Spleen (tissue), 11 donors: ENCODE measurements around the gene NCL. TPM values are rescaled to one million over a fixed set of nuclear protein-coding genes. Genes with fewer than 3 reads are reported as not detected.
A peak's percentile ranks its signal among the peaks of the same experiment; 100 is the strongest.

ENCODE experiments used
- DNase-seq: peaks from one replicate; pipeline ENCODE4 v3.0.0-alpha.2; 2020
- H3K27ac ChIP-seq, 8 donors: fragments of 200-600 bp; sonication (generic) in 7 of 8; 1 replicate in 4 of 8; 2 replicates in 4 of 8; pipeline versions ENCODE4 v1.5.0 to v1.8.0; 2016 to 2021; ENCODE audit warnings: inconsistent platforms in 4 of 8, mild to moderate bottlenecking in 4 of 8, moderate library complexity in 1 of 8
- H3K27me3 ChIP-seq, 7 donors: fragments of 200-600 bp; sonication (generic) in 6 of 7; replicated peaks in 1 of 7; 1 replicate in 4 of 7; 2 replicates in 3 of 7; pipeline versions ENCODE4 v1.5.0 to v1.8.0; 2016 to 2021; ENCODE audit warnings: inconsistent platforms in 3 of 7, mild to moderate bottlenecking in 1 of 7
- H3K36me3 ChIP-seq, 6 donors: fragments of 200-600 bp; sonication (generic) in 5 of 6; 1 replicate in 4 of 6; 2 replicates in 2 of 6; pipeline versions ENCODE4 v1.5.0 to v1.8.0; 2016 to 2021; ENCODE audit warnings: inconsistent platforms in 2 of 6
- H3K4me1 ChIP-seq, 6 donors: fragments of 200-600 bp; sonication (generic) in 5 of 6; 1 replicate in 3 of 6; 2 replicates in 3 of 6; pipeline versions ENCODE4 v1.5.0 to v1.8.0; 2016 to 2021; ENCODE audit warnings: inconsistent platforms in 3 of 6
- H3K4me3 ChIP-seq, 8 donors: fragments of 200-600 bp; sonication (generic) in 7 of 8; 1 replicate in 4 of 8; 2 replicates in 4 of 8; pipeline versions ENCODE4 v1.5.0 to v1.8.0; 2016 to 2021; ENCODE audit warnings: inconsistent platforms in 4 of 8, mild to moderate bottlenecking in 4 of 8, moderate library complexity in 2 of 8
- H3K9me3 ChIP-seq, 8 donors: fragments of 200-600 bp; sonication (generic) in 7 of 8; 1 replicate in 4 of 8; 2 replicates in 4 of 8; pipeline versions ENCODE4 v1.5.0 to v1.8.0; 2016 to 2021; ENCODE audit warnings: inconsistent platforms in 4 of 8
- POLR2A ChIP-seq, 3 donors: fragments of 450-650 bp; IDR thresholded peaks; one replicate each; pipeline ENCODE4 v1.5.1; 2017; ENCODE audit warnings: antibody characterized with exemption in 3 of 3, mild to moderate bottlenecking in 1 of 3
- POLR2AphosphoS5 ChIP-seq, 3 donors: sonication (generic); formaldehyde crosslinking; IDR thresholded peaks; one replicate each; pipeline ENCODE4 v1.5.1; 2017; ENCODE audit warnings: antibody characterized with exemption in 3 of 3
- whole genome bisulfite sequencing, 5 donors: extraction: QIAGEN DNeasy Blood & Tissue Kit in 3 of 5; methylation state at CpG; one replicate each; pipeline versions ENCODE4 v1.1.5 to v1.1.7; 2013 to 2018; 5-methylcytosine and 5-hydroxymethylcytosine counted together
- intact Hi-C: fragments of 100-400 bp; cut with DNase I; formaldehyde crosslinking; loops from one replicate; pipeline ENCODE4 v1.15.0; 2023; ENCODE audit warnings: low total_unique reads
- polyA plus RNA-seq, 3 donors: library from polyadenylated mRNA; stranded (reverse); fragments of 200-250 nt; gene quantifications; one replicate each; pipeline ENCODE4 v1.2.1, GENCODE V29; 2013
- total RNA-seq, 7 donors: library from RNA; depleted of rRNA in 3 of 7; stranded (reverse); fragments of >200 nt in 3 of 7; fragmentation: NEBNext Ultra II Directional in 4 of 7; extraction: Animal tissue kit (Norgen Biotek cat#: 25700) in 4 of 7; gene quantifications; one replicate each; pipeline versions ENCODE4 v1.1.0 to v1.2.1, GENCODE V29; 2016 to 2021
- TF ChIP-seq, protein P1 (sequence below), 11 experiments: fragments of 200-600 bp in 7 of 11; fragments of 450-650 bp in 4 of 11; sonication (generic) in 4 of 11; IDR thresholded peaks in 8 of 11; conservative IDR thresholded peaks in 3 of 11; 1 replicate in 7 of 11; 2 replicates in 4 of 11; pipeline versions ENCODE4 v1.4.0 to v1.8.0; 2016 to 2021; ENCODE audit warnings: antibody characterized with exemption in 11 of 11, inconsistent platforms in 4 of 11, mild to moderate bottlenecking in 1 of 11
- donor health status: healthy with polysubstance abuse.
- donor health status: DM: no; HTN: no; CAD: no; lungs with moderate emphysema.
- donor health status: DM: no; HTN: no; CAD: no.
- donor health status: Bipolar disorder and iron deficiency.
- donor health status: healthy.
- donor health status: DM: no; HTN: no; CAD: no.
- donor health status: DM: yes; HTN: yes; CAD: no.

The NCL gene
- total and polyA plus RNA-seq, 10 donors: 113 to 424 (median 178) TPM

GRCh38 chr2:231483398-231484329 lies 19.4 kb upstream of the NCL start:
- H3K36me3 ChIP-seq: peaks cover 0 to 11% (median 0%) of the 10 kb centered on the region in 6 donors
- DNase-seq: peak; percentile 88
- H3K27me3 ChIP-seq: no peaks in the 10 kb centered on the region
- 26 to 55% (median 47%) methylated on average over 42 to 65 of the region's 65 CpGs for WGBS, 5 donors
- intact Hi-C loops: no loop called here
- peaks cover 3 to 28% (median 17%) of the 10 kb centered on the region in 6 donors for H3K4me1 ChIP-seq
- TF ChIP-seq POLR2A (IDR thresholded peaks at IDR 0.05): no peak
- TF ChIP-seq, protein P1, sequence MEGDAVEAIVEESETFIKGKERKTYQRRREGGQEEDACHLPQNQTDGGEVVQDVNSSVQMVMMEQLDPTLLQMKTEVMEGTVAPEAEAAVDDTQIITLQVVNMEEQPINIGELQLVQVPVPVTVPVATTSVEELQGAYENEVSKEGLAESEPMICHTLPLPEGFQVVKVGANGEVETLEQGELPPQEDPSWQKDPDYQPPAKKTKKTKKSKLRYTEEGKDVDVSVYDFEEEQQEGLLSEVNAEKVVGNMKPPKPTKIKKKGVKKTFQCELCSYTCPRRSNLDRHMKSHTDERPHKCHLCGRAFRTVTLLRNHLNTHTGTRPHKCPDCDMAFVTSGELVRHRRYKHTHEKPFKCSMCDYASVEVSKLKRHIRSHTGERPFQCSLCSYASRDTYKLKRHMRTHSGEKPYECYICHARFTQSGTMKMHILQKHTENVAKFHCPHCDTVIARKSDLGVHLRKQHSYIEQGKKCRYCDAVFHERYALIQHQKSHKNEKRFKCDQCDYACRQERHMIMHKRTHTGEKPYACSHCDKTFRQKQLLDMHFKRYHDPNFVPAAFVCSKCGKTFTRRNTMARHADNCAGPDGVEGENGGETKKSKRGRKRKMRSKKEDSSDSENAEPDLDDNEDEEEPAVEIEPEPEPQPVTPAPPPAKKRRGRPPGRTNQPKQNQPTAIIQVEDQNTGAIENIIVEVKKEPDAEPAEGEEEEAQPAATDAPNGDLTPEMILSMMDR (IDR thresholded peaks at IDR 0.05 in 8 of 11, conservative IDR thresholded peaks at IDR 0.05 in 3 of 11): no peak
- TF ChIP-seq POLR2AphosphoS5 (IDR thresholded peaks at IDR 0.05): peak in 2 of 3 donors; percentile 43
- H3K27ac ChIP-seq: peak overlapping the region; percentile 77 to 91 (median 85)
- no peaks in the 10 kb centered on the region for H3K9me3 ChIP-seq
- H3K4me3 ChIP-seq: peak overlapping the region; percentile 16 to 72 (median 48)

- TF ChIP-seq POLR2A (IDR thresholded peaks at IDR 0.05) (peak in 1 of 3 donors; percentile 10), POLR2AphosphoS5 (IDR thresholded peaks at IDR 0.05) (peak; percentile 72 to 90 (median 83))
- TF ChIP-seq, protein P1 (IDR thresholded peaks at IDR 0.05 in 8 of 11, conservative IDR thresholded peaks at IDR 0.05 in 3 of 11): peak; percentile 71 to 96 (median 90)
- DNase-seq: peak; percentile 95
- peak overlapping the region; percentile 16 to 72 (median 48) for H3K4me3 ChIP-seq
- no peaks in the 10 kb centered on the region for H3K9me3 ChIP-seq
- H3K36me3 ChIP-seq: peaks cover 0 to 11% (median 0%) of the 10 kb centered on the region in 6 donors
- intact Hi-C loops: no loop called here
- 8 to 26% (median 19%) methylated on average over 20 to 36 of the region's 36 CpGs for WGBS, 5 donors
- peaks cover 3 to 28% (median 17%) of the 10 kb centered on the region in 6 donors for H3K4me1 ChIP-seq
- no peaks in the 10 kb centered on the region for H3K27me3 ChIP-seq
- peak overlapping the region; percentile 77 to 91 (median 85) for H3K27ac ChIP-seq
Observed at GRCh38 chr2:231482806-231483391, 18.6 kb upstream of the NCL start.

DNA sequence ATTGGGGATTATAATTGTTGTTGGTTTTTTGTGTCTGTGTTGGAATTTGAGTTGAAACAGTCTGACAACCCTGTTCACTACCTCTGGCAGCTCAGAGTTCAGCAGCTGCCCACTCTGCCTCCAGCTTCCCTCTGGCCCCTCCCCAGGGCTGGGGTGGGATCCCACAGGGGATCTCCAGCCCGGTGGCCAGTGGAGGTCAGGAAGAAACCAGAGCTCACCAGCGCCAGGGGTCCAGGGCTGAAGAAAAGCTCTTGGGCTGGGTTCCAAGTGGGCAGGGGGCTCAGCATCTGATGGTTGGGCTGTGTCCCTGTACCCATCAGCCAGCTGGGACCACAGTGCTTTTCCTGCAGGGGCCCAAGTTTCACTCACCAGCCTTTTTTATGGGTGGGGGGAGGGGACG lies 16.5 kb upstream of the NCL start:
- DNase-seq: peak; percentile 63
- 43 to 94% (median 86%) methylated on average over 1 to 3 of the region's 3 CpGs for WGBS, 5 donors

More for the DNA sequence above, 16.5 kb upstream of the NCL start:
- no peak overlapping the region for H3K4me3 ChIP-seq
- H3K9me3 ChIP-seq: no peaks in the 10 kb centered on the region
- no peak overlapping the region for H3K27ac ChIP-seq
- TF ChIP-seq, protein P1 (IDR thresholded peaks at IDR 0.05 in 8 of 11, conservative IDR thresholded peaks at IDR 0.05 in 3 of 11): no peak
- no peaks in the 10 kb centered on the region for H3K27me3 ChIP-seq
- H3K36me3 ChIP-seq: peaks cover 0 to 11% (median 0%) of the 10 kb centered on the region in 6 donors
- H3K4me1 ChIP-seq: peaks cover 3 to 28% (median 17%) of the 10 kb centered on the region in 6 donors
- intact Hi-C loops: no loop called here
